K562 (cell line): ENCODE data around the gene GRIK2. TPM values are rescaled to one million over a fixed set of nuclear protein-coding genes. Genes with fewer than 3 reads are reported as not detected.

Source experiments
- ATAC-seq: fragments of 200-7000 bp; cut with Tn5 transposase; 3 replicates; pipeline ENCODE4 v1.9.1; 2020; ENCODE audit warnings: moderate library complexity
- BruUV-seq: library from RNA; stranded (reverse); fragments of 400-500 nt; replicated peaks from 2 replicates; lab custom pipeline; 2021; lab: Mats Ljungman, UMichigan
- CTCF ChIA-PET: fragments of 300-600 bp; formaldehyde crosslinking; extraction: SDS; loops from one replicate; lab custom pipeline; 2021; ENCODE audit warnings: low intra/inter-chr PET ratio; lab: Yijun Ruan, JAX
- POLR2A ChIA-PET: fragments of 300-600, 350-650 bp; sonication (Branson Sonifier 250); formaldehyde crosslinking; extraction: SDS; loops from one replicate; lab custom pipeline; 2021; ENCODE audit warnings: antibody characterized with exemption, inconsistent platforms; lab: Yijun Ruan, JAX
- DNase-seq, 4 experiments: peaks; one replicate each; pipeline versions ENCODE4 v3.0.0 to v3.0.0-alpha.2; 2011 to 2018; ENCODE audit warnings: low spot score in 3 of 4, mixed read lengths in 3 of 4; ENCODE audit errors: extremely low read depth in 1 of 4
- FAIRE-seq: peaks from 2 replicates; lab custom pipeline; 2011; peaks lifted over from hg19 to GRCh38; lab: Jason Lieb, UNC
- H2AFZ ChIP-seq: 2 replicates; pipeline ENCODE4 v1.6.0; 2011; ENCODE audit warnings: low read depth, low read length, control low read depth, inconsistent platforms
- H3K27ac ChIP-seq: fragments of 200-600 bp; 3 replicates; pipeline ENCODE4 v1.8.0; 2011; ENCODE audit warnings: low read depth, mild to moderate bottlenecking, control low read depth, inconsistent platforms, low read length, moderate library complexity, mixed read lengths; ENCODE audit errors: extremely low read depth
- H3K27me3 ChIP-seq, 2 experiments: fragments of 300-600 bp in 1 of 2; 2 replicates in 1 of 2; 3 replicates in 1 of 2; pipeline versions ENCODE4 v1.6.0 to v1.8.0; 2011; ENCODE audit warnings: inconsistent platforms in 2 of 2, low read length in 2 of 2, mild to moderate bottlenecking in 1 of 2, mixed read lengths in 1 of 2, moderate library complexity in 1 of 2; ENCODE audit not compliant: control insufficient read depth in 2 of 2, insufficient read depth in 2 of 2
- H3K36me3 ChIP-seq: fragments of 300-600 bp; 3 replicates; pipeline ENCODE4 v1.8.0; 2011; ENCODE audit warnings: mild to moderate bottlenecking, low read length, inconsistent platforms; ENCODE audit not compliant: control insufficient read depth, insufficient read depth
- H3K4me1 ChIP-seq, 2 experiments: fragments of 200-600 bp in 1 of 2; replicated peaks in 1 of 2; 2 replicates in 1 of 2; 3 replicates in 1 of 2; pipeline versions ENCODE4 v1.5.1 to v1.8.0; 2011; ENCODE audit warnings: inconsistent platforms in 2 of 2, low read length in 2 of 2, mild to moderate bottlenecking in 1 of 2, mixed read lengths in 1 of 2, moderate library complexity in 1 of 2; ENCODE audit not compliant: control insufficient read depth in 2 of 2, insufficient read depth in 2 of 2
- H3K4me2 ChIP-seq: 2 replicates; pipeline ENCODE4 v1.6.1; 2011; ENCODE audit warnings: low read length, control low read depth, inconsistent platforms, mixed read lengths; ENCODE audit not compliant: insufficient read depth
- H3K4me3 ChIP-seq: fragments of 200-600 bp; sonication (generic), shearing (Covaris generic); 2 replicates; pipeline ENCODE4 v1.5.1; 2016; ENCODE audit warnings: control low read depth, inconsistent platforms
- H3K79me2 ChIP-seq: fragments of 200-600 bp; 3 replicates; pipeline ENCODE4 v1.8.0; 2011; ENCODE audit warnings: low read length, inconsistent platforms; ENCODE audit not compliant: control insufficient read depth, insufficient read depth
- H3K9ac ChIP-seq, 2 experiments: 2 replicates each; pipeline versions ENCODE4 v1.6.0 to v1.6.1; 2011; ENCODE audit warnings: low read depth in 2 of 2, low read length in 2 of 2, control low read depth in 1 of 2, inconsistent platforms in 1 of 2, mild to moderate bottlenecking in 1 of 2, mixed read lengths in 1 of 2; ENCODE audit not compliant: insufficient read depth in 1 of 2
- H3K9me1 ChIP-seq: one replicate; pipeline ENCODE4 v1.6.0; 2011; ENCODE audit warnings: inconsistent platforms, mild to moderate bottlenecking, low read length, moderate library complexity; ENCODE audit not compliant: control insufficient read depth, insufficient read depth
- H3K9me3 ChIP-seq: replicated peaks from 2 replicates; pipeline ENCODE4 v1.5.1; 2011; ENCODE audit warnings: low read depth, low read length, inconsistent platforms; ENCODE audit not compliant: control insufficient read depth, insufficient read depth
- H4K20me1 ChIP-seq: replicated peaks from 2 replicates; pipeline ENCODE4 v1.6.1; 2011; ENCODE audit warnings: low read length, inconsistent platforms, mixed read lengths; ENCODE audit not compliant: control insufficient read depth, insufficient read depth
- CHCHD3 ChIP-seq: fragments of 250-450 bp; sonication (Bioruptor Pico); IDR thresholded peaks from 2 replicates; pipeline ENCODE4 v2.1.2; 2022; ENCODE audit warnings: mild to moderate bottlenecking
- HDAC8 ChIP-seq: fragments of 450-650 bp; IDR thresholded peaks from 2 replicates; pipeline ENCODE4 v1.6.1; 2016; ENCODE audit warnings: mild to moderate bottlenecking, missing genetic modification characterization, moderate library complexity, missing compliant biosample characterization
- NFE2L1 ChIP-seq: fragments of 450-650 bp; IDR thresholded peaks from 2 replicates; pipeline ENCODE4 v1.6.1; 2016; ENCODE audit warnings: missing genetic modification characterization, low read depth, mild to moderate bottlenecking, missing compliant biosample characterization, moderate library complexity, borderline replicate concordance
- NR2C2 ChIP-seq, 2 experiments: fragments of 200-800 bp in 1 of 2; sonication (Bioruptor generic) in 1 of 2; sonication (generic) in 1 of 2; formaldehyde crosslinking in 1 of 2; IDR thresholded peaks; 2 replicates each; pipeline versions ENCODE4 v1.6.1 to v1.8.0; 2016 to 2022; ENCODE audit warnings: mild to moderate bottlenecking in 1 of 2, missing compliant biosample characterization in 1 of 2, missing genetic modification characterization in 1 of 2, missing genetic modification reagents in 1 of 2
- PRDM10 ChIP-seq: fragments of 450-650 bp; IDR thresholded peaks from 2 replicates; pipeline ENCODE4 v1.6.1; 2018; ENCODE audit not compliant: partially characterized antibody
- RFX7 ChIP-seq: fragments of 250-450 bp; sonication (Bioruptor Pico); IDR thresholded peaks from 2 replicates; pipeline ENCODE4 v1.5.1; 2021; ENCODE audit warnings: mild to moderate bottlenecking
- SMARCA4 ChIP-seq: fragments of 450-650 bp; IDR thresholded peaks from 2 replicates; pipeline ENCODE4 v1.6.1; 2016
- SREBF1 ChIP-seq: fragments of 150-350 bp; IDR thresholded peaks from 2 replicates; pipeline ENCODE4 v1.6.1; 2014; ENCODE audit warnings: antibody characterized with exemption, low read depth, low read length, borderline replicate concordance
- TCF7 ChIP-seq: sonication (generic); IDR thresholded peaks from 2 replicates; pipeline ENCODE4 v1.6.1; 2016; ENCODE audit warnings: antibody characterized with exemption, borderline replicate concordance
- TEAD1 ChIP-seq, 2 experiments: fragments of 450-650 bp in 1 of 2; sonication (generic) in 1 of 2; formaldehyde crosslinking; IDR thresholded peaks; 2 replicates each; pipeline versions ENCODE4 v1.4.0 to v1.8.0; 2020 to 2022; ENCODE audit warnings: mild to moderate bottlenecking in 2 of 2, missing genetic modification reagents in 1 of 2
- ZFP36 ChIP-seq: fragments of 150-350 bp; IDR thresholded peaks from 2 replicates; pipeline ENCODE4 v1.6.1; 2018; ENCODE audit warnings: low read length, low read depth; ENCODE audit not compliant: partially characterized antibody
- ZNF12 ChIP-seq: sonication (generic); formaldehyde crosslinking; IDR thresholded peaks from 2 replicates; pipeline ENCODE4 v1.4.0; 2020; ENCODE audit warnings: mild to moderate bottlenecking, missing genetic modification reagents
- ZNF740 ChIP-seq, 3 experiments: fragments of 200-800 bp in 1 of 3; sonication (Bioruptor generic) in 1 of 3; sonication (generic) in 1 of 3; formaldehyde crosslinking in 1 of 3; IDR thresholded peaks; 2 replicates each; pipeline versions ENCODE4 v1.6.1 to v1.8.0; 2016 to 2022; ENCODE audit warnings: mild to moderate bottlenecking in 2 of 3, missing compliant biosample characterization in 2 of 3, missing genetic modification characterization in 2 of 3, missing genetic modification reagents in 1 of 3
- ZNF830 ChIP-seq: fragments of 250-450 bp; sonication (Bioruptor Pico); IDR thresholded peaks from 2 replicates; pipeline ENCODE4 v1.5.0; 2021; ENCODE audit warnings: mild to moderate bottlenecking
- WGBS: fragments of 100-300 bp; shearing (Covaris generic); methylation state at CpG from one replicate; pipeline ENCODE4 v1.1.6; 2016; ENCODE audit warnings: low coverage, mixed read lengths; ENCODE audit not compliant: insufficient coverage; ENCODE audit errors: missing lambda C conversion rate; 5-methylcytosine and 5-hydroxymethylcytosine counted together
- in situ Hi-C: fragments of 300-500 bp; cut with MboI; formaldehyde crosslinking; loops from 4 replicates; pipeline ENCODE4 v1.15.0; 2018; ENCODE audit warnings: inconsistent platforms, mixed read lengths
- intact Hi-C: fragments of 100-400 bp; cut with micrococcal nuclease; formaldehyde crosslinking; loops from 2 replicates; pipeline ENCODE4 v1.14.2; 2022
- polyA plus RNA-seq, 8 experiments: library from polyadenylated mRNA; depleted of rRNA in 4 of 8; stranded (reverse) in 5 of 8; unstranded in 3 of 8; fragments of >200 nt; fragmentation: Nextera tagmentation in 2 of 8; fragmentation: Illumina TruSeq in 1 of 8; extraction: Ambion mirVana in 2 of 8; extraction: Trizol in 1 of 8; gene quantifications; 2 replicates each; pipeline versions ENCODE4 v1.2.1 to v1.2.3, GENCODE V29; 2011 to 2014; ENCODE audit warnings: inconsistent platforms in 1 of 8, missing spikeins in 1 of 8
- total RNA-seq, 7 experiments: library from RNA; depleted of rRNA in 6 of 7; stranded (reverse); fragments of >200 nt in 6 of 7; fragmentation: Illumina TruSeq in 2 of 7; extraction: Trizol in 2 of 7; gene quantifications; 2 replicates each; pipeline versions ENCODE4 v1.2.1 to v1.2.3, GENCODE V29; 2011 to 2021; ENCODE audit warnings: low replicate concordance in 1 of 7
- TF ChIP-seq, protein P1 (sequence below): fragments of 250-450 bp; sonication (Bioruptor Pico); IDR thresholded peaks from 2 replicates; pipeline ENCODE4 v1.8.0; 2022; ENCODE audit warnings: inconsistent platforms, mild to moderate bottlenecking, moderate library complexity, borderline replicate concordance

Gene GRIK2
- total and polyA plus RNA-seq, 9 of the 15 experiments (the other 6 are each of a cell fraction or from before 2014, with no cell fraction given): not detected

DNA sequence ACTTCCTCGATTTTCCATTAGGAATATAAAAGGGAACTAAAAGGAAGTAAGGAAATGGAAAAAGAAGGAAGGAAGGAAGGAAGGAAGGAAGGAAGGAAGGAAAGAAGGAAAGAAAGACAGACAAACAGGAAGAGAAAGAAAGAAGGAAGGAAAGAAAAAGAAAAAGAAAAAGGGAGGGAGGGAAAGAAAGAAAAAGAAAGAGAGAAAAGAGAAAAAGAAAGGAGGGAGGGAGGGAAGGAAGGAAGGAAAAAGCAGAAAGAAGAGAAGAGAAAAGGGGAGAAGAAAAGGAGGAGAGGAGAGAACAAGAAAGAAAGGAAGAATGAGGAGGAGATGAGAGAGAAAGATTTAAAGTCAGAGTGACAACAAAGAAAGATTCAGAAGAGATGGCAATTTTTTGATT is 724.5 kb downstream of the GRIK2 start:
- intact Hi-C loops: no loop called here
- no peak for TF ChIP-seq TCF7
- no peak for TF ChIP-seq ZNF740 (CRISPR knock-in tag; IDR thresholded peaks at IDR 0.05)
- TF ChIP-seq ZNF740 (tag; IDR thresholded peaks at IDR 0.05): no peak
- no peak for TF ChIP-seq TEAD1 (CRISPR knock-in tag; IDR thresholded peaks at IDR 0.05)
- TF ChIP-seq ZNF830 (CRISPR knock-in tag): no peak
- no peak for TF ChIP-seq ZNF12
- TF ChIP-seq ZFP36: no peak
- TF ChIP-seq CHCHD3 (CRISPR knock-in tag): no peak
- no peak for TF ChIP-seq NR2C2 (CRISPR knock-in tag; IDR thresholded peaks at IDR 0.05)
- TF ChIP-seq NR2C2 (tag; IDR thresholded peaks at IDR 0.05): no peak
- TF ChIP-seq PRDM10: no peak
- no peak for TF ChIP-seq RFX7 (CRISPR knock-in tag)
- TF ChIP-seq SMARCA4: no peak
- no peak for TF ChIP-seq HDAC8 (tag)
- no peak for TF ChIP-seq SREBF1
- TF ChIP-seq NFE2L1 (tag): no peak
- TF ChIP-seq, protein P1, sequence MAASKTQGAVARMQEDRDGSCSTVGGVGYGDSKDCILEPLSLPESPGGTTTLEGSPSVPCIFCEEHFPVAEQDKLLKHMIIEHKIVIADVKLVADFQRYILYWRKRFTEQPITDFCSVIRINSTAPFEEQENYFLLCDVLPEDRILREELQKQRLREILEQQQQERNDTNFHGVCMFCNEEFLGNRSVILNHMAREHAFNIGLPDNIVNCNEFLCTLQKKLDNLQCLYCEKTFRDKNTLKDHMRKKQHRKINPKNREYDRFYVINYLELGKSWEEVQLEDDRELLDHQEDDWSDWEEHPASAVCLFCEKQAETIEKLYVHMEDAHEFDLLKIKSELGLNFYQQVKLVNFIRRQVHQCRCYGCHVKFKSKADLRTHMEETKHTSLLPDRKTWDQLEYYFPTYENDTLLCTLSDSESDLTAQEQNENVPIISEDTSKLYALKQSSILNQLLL (CRISPR knock-in tag): no peak

More for the DNA sequence above, 724.5 kb downstream of the GRIK2 start:
- Histone ChIP-seq H3K79me2 (no peaks in the 10 kb centered on the region), H3K9me1 (no peaks in the 10 kb centered on the region), H3K9me3 (no peaks in the 10 kb centered on the region), H3K4me2 (no peak overlapping the region), H3K4me3 (no peak overlapping the region), H3K27me3 (no peaks in the 10 kb centered on the region), H3K27ac (no peak overlapping the region), H2AFZ (no peak overlapping the region), H4K20me1 (no peaks in the 10 kb centered on the region), H3K4me1 (no peaks in the 10 kb centered on the region), H3K36me3 (no peaks in the 10 kb centered on the region), H3K9ac (no peak overlapping the region)
- in situ Hi-C loops: no loop called here
- FAIRE-seq: no peak
- BruUV-seq: no TSS peak
- WGBS: 0% methylated on average over 1 of the region's 1 CpG
- no peak for ATAC-seq
- no peak for DNase-seq
- POLR2A ChIA-PET: no interaction called here
- CTCF ChIA-PET: no interaction called here
